GM18508 (cell line): Measurements from ENCODE around the gene DNASE1L1.

Experiments used
- ATAC-seq: cut with Tn5 transposase; IDR thresholded peaks from one replicate; pipeline ENCODE4 v1.9.1; 2021; ENCODE audit warnings: moderate number of reproducible peaks; ENCODE audit not compliant: insufficient read depth, unreplicated experiment

DNASE1L1 gene

DNA sequence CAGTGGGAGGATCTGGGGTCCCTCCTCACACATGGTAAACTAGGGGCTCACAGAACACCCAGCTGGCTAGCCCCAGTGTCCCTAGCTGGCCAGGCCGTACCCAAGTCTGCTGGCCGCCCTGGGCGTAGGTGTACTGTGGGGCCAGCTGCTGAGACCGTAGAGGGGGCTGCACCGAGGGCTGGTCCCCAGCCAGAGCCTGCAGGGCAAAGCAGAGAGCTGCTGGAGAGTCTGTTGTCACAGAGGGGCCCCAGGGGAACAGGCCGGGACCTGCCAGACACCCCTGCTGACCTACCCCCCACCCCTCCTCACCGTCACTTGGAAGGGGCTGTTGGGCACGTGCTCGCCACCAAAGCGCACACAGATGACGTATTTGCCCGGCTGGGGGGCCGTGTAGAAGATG is 54.5 kb downstream of the DNASE1L1 start:
- ATAC-seq, result no peak

DNA sequence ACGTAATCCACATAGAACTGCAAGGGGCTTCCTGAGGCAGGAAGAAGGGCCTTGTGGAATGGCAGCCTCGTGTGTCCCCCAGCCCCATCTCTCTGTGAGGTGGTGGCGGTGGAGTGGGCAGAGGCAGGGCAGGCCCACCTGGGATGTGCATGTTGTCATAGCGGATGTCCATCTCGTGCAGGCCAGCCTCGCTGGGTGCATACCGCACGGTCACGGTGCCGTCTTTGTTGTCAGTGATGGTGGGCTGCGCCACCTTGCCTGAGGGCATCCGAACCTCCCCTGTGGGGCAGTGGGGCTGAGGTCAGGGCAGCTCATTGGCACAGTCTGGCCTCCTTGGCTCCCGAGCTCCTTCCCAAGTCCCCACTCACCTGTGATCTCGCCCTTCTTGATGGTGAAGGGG is 55.0 kb downstream of the DNASE1L1 start:
- ATAC-seq, result no peak

DNA sequence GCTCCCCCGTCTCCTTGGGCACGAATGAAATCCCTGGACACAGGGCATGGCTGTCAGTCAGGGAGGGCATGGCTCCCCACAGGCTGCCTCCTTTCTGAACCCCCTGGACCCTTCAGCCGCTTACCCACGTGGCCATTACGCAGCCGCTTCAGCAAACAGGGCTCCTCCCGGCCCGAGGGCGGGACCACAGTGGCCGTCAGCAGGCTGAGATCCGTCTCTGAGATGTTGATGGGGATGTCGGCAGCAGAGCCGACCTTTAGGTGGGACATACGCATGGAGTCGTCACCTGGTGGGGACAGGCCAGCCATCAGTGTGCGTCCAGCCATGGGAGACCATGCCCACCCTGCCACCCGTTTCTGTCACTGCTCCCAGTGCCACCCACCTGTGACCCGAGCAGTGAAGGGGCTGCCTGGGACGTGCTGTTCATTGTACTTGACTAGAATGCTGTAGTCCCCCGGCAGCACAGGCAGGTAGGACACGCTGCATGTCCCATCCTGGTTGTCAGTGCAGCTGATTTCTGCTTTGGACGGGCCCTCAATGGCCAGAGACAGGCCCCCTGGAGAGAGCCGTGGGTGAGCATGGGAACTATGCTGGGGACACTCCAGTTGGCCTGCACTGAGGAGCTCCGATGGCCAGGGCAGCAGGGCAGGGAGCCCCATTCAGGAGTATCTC is 55.7 kb downstream of the DNASE1L1 start:
- no peak for ATAC-seq

DNA sequence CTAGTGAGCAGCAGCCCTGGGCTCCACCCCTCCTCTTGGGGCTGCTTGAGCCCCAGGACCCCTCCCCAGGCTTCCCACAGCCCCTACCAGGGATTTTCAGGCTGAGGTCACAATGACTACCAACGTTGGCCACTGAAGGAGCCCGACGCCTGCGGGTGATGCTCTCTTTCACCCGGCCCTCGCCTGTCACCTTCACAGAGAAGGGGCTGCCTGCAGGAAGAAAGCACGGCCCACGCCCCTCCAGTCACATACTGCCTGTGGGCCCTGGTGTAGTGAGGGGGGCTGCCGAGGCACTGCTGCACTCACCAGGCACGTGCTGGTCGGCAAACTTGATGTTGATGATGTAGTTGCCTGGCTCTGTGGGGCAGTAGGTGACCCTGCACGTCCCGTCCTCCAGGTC is 56.6 kb downstream of the DNASE1L1 start:
- no peak for ATAC-seq

DNA sequence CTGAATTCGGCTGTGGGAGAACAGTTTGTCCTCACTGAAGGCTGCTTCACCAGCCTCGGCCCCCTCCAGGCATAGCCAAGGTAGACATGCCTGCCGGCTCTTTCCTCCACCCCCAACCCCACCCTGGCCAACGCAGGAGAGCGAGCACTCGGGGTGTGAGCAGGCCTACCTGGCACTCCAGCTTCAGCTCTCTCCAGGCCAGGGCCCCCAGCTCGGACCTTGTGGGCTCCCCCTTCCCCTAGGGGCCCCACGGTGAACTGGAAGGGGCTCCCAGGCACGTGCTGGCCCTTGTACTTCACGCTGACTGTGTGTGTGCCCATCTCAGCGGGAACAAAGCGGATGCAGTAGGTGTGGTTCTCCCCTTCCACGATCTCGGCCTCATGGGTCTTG is 57.0 kb downstream of the DNASE1L1 start:
- ATAC-seq, result no peak
